M059J (cell line): ENCODE measurements around the gene GATB. TPM values are rescaled to one million over a fixed set of nuclear protein-coding genes. Genes with fewer than 3 reads are reported as not detected.
A peak's percentile ranks its signal among the peaks of the same experiment; 100 is the strongest.
"Not testable (repeated sequence)": the region's sequence is repeated elsewhere in the genome, so short reads cannot be mapped to it uniquely, and the experiment has no call there.

Experiments used
- DNase-seq: peaks from one replicate; pipeline ENCODE4 v3.0.0-alpha.2; 2012; ENCODE audit warnings: low read depth
- total RNA-seq: library from RNA; depleted of rRNA; stranded (reverse); fragments of >200 nt; shearing (Covaris generic); gene quantifications from 2 replicates; pipeline ENCODE4 v1.2.3, GENCODE V29; 2014

The GATB gene
- total RNA-seq, 1 experiment from 2014 or later = 31.7 TPM

DNA sequence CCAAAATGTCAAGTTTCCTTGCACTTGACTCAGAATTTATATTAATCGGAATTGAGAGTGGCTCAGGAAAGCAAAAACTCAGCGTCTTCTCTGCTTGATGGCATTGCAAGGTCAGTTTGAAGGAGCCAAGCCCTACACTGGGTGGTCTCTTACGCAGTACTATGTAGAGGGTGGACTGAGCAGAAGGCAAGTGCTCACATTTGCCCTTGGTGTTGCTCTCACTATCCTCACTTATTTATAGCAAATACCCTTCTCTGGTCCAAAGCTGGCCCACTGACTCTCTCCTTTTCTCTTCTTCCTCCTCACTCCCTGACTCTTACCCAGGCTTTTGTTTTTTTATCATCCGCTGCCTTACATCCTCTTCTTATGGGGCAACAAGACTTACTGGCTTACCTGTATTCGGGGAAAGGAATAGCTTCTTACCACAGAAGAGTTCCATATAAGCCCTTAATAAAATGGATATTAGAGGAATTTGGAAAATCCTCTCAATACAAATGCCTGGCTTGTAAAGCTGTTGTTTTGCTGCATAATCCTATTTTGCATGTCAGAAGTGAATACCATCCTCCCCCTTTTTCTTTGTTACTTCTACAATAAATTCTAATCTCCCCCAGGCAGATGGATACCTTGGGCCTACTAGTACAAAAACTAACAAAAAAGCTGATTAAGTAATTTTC, 24.8 kb upstream of the GATB start:
- no peak for DNase-seq

DNA sequence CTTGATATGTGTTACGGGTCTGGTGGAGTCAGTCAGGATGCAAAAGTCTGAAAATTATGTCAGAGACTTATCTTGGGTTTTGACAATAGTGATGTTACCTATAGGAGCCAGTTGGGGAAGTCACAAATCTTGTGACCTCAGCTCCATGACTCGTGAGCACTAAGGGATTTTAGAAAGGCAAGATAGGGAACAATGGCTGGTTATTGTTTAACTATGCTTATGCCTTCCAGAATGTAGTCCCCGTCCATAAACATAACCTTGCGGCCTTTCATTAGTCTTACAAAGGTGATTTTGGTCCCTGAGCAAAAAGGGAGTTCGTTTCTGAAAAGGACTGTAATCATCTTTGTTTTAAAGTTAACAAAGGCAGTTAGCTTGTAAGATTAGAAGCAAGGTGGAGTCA, 23.9 kb upstream of the GATB start:
- no peak for DNase-seq

DNA sequence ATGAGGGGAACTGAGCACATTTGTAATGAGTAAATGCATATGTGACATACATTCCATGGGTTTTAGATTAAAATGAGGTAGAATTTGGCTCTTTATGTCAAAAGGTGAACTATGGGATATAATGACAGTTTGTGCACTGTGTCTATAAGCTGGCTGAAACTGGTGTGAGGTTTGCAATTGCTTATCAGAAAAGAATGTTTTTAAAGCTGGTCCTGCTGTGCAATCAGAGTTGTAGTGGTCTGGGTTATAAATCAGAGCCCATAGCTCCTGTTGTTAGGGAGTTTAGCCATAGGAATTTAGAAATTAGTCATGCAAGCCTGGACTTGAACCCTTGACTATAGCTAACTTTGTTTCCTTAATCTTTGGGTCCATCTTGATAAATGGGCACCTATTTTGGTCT, 23.1 kb upstream of the GATB start:
- DNase-seq = no peak

DNA sequence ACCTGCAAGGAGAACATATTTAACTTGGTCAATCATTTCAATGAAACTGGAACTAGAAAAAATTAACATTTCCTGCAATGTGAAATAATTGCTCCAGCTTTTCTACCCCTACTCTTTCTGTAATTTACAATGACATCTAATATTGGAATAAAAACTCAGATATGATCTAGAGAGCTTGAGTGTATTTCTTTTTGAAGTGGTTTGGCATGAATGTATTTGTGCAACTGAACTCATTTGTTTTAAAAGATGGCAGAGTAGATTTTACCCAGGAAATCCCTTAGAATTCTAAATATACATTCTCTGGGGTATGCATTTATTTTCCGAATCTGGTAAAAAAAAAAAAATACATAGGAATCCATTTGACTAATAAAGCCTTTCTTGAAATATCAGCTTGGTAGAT, 21.5 kb upstream of the GATB start:
- no peak for DNase-seq

DNA sequence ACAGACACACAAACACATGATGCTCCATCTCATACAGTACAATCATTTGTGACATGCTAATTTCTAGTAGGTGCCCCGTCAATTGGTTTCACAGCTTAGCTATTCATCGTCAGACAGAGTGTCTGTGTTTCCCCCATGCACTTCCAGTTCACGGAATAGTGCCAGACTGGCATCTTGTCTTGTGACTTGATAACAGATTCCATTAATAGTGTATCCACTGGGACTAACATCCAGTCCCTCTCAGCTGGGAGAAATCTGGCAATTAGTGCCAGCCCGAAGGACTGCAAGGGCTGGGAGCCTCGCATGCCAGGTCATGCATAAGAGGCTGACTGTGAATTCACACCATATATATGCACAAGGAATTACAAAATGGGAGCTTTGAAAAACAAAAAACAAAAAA, 20.2 kb upstream of the GATB start:
- DNase-seq = no peak

DNA sequence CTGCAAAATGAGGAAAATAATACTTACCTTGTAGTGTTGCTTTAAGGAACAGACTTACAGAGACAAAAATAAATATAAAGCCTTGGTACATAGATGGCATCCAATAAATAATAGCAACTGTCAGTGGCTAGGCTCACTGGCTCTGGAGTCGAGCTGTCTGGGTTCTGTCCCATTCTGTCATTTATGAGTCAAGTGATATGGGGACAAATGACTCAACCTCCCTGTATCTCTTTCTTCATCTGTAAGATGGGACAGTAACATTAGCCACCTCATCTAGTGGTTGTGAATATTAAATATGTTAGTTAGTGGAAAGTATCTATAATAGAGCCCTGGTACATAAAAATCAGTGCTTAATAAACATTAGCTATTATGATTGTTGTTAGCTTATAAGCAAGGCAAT, 16.7 kb upstream of the GATB start:
- DNase-seq = no peak

DNA sequence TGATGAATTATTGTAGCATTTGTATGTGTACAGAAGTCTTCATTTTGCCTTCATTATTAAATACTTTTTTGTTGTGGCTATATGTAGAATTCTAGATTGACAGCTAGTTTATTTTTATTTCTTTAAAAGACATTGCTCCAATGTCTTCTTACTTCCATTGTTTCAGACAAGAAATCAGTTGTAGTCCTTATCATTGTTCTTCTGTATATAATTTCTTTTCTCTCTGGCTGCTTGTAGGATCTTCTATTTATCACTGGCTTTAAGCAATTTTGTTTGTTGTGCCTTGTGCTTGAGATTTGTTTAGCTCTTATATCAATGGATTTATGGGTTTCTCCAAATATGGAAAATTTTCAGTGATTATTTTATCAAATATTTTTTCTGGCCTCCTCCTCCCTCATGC, 13.5 kb upstream of the GATB start:
- DNase-seq = no peak

DNA sequence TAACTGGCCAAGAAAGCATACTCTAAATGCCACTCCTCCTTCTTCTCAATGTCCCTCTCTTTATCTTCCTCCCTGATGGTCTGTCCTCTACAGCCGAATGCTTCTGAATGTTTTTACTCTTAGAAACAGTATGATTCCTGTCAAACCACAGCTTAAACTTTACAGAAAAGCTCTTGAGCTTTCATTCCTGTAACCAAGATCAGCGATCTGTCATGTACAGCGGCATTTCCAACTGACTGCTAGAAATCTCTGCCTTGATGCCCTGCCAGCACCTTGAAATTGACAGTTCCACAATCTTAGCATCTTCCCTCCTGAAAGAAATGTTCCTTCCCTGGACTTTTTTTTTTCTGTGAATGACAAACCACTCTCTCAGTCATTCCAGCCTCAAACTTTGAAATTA, 11.5 kb upstream of the GATB start:
- no peak for DNase-seq

DNA sequence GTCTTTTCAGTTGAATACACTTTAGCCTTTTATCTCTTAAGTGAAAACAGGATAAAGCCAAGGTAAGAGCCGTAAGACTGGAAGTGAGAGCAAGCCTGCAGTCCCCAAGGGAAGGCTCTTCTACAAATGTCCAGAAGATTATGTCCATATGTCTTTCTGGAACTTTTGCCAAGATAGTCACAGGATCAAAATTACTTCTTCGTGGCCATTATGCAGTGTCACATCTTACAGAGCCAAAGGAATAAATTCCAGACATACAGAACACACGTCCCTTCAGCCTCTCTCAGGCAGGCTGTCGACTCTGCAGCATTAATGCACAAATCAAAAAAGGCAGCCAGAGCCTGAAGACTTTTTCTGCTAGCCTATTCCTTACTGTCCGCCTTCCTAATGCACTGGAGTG, 10.9 kb upstream of the GATB start:
- no peak for DNase-seq

DNA sequence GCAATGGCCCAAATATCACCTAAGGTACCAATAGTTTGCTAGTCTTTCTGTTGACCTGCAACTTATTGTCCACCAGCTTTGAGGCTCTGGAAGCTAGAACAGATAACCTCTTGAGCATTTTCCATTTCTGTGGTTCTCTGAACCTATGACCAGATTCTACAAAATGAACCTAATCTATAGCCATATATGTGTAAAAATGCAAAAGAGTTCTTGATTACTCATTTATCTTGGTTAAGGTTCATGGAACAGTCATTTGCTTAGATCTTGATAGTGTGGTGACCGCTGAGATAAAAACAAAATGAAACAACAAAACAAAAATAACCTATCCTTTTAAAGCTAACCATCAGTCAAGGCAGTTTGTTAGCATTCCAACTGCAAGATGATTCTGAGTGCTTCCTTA, 9.3 kb upstream of the GATB start:
- DNase-seq = no peak

DNA sequence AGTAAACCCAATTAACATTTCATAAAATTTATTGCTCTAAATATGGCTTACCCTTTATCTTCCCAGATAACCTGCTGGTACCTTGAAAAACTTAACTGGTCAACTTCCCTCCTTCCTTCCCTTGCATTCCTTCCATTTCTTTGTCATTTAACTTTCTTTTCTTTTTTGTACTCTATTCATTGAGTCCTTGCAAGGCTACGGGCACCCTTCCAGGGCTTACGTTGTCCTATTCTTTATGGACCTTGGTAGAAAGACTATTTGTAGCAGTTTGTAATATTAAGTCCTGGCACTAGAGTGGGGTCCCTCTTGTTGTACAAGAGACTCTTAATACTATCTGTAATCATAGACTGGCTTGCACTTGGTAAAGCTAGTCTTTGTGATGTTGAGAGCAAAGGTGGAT, 8.0 kb upstream of the GATB start:
- no peak for DNase-seq

DNA sequence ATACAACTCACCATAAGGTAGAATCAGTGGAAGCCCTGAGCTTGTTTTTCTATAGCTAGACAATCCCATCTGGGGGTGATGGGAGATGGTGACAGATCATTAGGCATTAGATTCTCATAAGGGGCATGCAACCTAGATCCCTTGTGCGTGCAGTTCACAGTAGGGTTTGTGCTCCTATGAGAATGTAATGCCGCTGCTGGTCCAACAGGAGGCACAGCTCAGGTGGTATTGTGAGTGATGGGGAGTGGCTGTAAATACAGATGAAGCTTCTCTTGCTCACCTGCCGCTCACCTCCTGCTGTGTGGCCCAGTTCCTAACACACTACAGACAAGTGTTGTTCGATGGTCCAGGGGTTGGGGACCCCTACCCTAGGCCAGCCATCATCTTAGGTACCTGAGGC, 5.9 kb upstream of the GATB start:
- no peak for DNase-seq

DNA sequence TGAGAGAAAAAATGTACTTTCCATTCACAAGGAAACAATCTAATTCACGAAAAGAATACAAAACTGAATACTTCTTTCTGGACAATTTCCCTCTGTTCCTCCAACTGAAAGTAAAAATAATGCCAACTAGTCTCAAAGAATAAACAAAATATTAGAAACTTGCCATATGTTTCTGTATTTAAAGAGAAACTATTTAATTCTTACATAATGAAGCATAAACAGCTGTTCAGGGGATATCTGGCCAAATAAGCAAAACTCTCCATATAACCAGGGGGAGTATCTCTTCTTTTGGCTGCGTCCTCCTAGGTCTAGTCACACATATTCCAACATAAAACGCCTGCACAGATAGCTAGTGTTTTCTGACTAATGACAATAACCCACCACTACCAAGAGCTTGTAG, 805 bp downstream of the GATB start:
- no peak for DNase-seq

DNA sequence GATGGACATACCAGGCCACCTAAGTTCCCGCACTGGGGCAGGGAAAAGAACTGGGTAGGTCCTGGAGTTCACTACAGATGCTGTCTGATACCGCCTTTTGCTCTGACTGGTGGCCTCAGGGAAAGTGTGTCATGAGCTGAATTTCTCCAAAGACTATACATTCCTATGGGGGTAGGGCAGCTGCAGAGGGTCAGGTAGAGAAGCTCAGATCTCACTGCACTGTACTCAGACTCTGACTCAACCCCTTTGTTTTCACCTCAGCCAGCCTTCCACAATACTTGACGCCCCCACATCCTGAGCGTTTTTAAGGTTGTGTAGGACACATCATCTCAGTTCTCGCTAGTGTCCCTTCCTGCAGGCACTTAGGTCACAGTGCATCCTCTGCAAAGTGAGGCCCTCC, 7.8 kb downstream of the GATB start:
- DNase-seq = peak; percentile 61

DNA sequence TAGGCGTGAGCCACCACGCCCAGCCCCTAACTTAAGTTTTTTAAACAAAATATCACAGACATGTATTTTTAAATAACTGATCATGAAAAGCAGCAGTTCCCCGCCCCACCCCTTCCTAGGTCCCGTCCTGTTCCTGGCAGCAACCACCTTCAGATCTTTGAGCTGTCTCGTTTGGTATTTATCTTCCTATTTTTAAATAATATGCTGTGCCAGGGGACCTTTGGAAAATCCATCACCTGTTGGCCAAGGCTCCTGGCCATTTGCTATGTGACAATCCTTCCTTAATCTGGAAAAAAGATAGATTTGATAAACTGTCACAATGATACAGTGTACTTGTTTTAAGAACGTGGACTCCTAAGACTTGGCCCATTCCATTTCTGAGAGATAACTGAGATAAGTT, 10.7 kb downstream of the GATB start:
- no peak for DNase-seq

DNA sequence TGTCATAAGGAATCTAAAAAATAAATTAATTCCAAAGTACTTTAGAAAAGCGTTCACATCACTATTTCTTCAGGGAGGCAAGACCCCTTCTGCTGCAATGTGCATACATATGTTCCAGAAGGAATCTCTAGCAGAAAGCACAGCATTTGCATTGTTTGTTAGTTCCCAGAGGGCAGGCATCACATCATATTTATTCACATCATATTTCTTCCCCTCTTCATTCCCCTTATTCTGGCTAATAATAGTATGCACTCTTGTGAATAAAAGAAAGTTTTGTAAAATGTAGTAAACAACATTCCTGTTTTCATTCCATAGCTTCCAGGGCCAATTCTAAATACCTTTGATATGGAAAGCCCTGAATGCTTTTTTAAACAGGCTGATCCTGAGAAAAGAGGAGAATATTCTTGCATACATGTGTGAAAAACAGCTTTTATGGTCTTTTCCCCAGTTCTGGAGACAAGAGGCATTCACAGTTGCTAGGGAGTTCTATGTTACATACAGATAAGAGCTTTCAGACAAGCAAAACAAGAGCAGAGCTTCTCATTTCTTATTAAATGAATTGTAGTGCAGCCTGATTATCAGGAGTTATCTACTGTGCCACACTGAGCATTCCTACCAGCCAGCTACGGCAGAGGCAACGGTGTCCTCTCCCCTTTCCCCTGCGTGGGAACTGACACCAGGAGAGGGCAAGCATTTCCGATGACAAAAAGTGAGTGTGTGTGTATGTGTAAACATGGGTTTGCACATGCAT, 15.2 kb downstream of the GATB start:
- no peak for DNase-seq

DNA sequence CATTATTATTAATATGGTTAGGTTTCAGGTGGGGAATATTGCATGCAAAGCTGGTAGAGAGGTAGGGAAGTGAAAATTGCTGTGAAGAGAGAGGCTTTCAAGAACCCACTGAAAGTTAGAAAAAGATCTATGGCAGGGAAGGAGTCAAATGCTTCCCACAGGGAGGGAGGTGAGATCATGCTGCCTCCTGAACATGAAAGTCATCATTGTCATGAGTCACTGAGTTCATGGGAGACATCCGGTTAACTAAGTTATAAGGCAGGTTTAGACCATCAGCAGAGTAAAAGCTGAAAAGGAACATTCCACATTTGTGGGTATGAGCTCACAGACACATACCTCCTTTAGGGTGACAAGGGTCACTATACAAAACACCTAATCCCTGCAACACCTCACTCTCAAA, 16.2 kb downstream of the GATB start:
- DNase-seq = peak; percentile 95

DNA sequence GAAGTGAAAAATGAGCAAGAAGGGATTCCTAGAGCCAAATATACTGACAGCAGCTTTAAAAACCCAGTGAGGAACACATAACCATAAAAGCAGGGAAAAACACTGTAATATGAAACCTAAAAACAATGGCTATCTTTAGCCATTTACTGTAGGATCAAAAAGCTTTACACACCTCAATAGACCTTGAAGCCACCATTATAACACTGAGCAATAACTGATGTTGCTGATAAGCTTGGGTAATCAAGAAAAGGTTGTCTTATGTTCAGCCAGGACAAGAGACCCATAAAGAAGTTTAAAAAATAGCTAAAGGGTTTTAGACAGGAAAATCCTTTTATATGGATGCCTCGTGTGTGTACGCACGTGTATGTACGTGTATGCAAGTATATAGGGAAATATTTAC, 16.9 kb downstream of the GATB start:
- peak; percentile 4 for DNase-seq

DNA sequence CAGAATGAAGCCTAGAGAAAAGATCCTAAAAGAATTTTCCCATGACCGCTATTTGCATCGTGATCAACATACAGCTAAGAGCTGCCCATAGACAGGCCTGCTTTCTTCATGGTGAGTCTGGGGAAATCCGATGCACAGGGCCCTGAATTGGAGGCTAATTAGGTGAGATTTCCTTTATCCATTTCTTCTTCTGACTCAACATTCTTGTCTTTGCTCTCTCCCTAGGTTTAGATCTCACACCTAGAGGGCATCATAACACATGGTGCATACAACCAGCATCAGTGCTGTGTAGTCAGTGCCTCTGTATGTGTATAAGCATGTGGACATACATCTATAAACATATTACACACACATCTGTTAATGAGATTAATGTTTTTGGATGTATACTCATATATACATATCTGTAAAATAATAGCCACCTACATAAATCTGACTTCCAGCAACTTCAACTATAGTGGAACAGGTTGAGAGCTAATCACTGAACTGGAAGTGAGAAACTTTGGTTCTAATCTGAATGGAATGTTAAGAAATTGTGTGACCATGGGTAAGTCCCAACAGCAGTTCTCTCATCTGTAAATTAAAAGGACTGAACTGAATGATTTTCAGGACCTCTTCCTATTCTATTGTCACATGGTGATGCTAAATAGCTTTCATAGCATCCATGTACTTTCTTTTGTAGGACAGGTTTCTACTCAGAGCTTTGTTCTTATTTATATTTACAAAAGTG, 17.5 kb downstream of the GATB start:
- DNase-seq = peak; percentile 32

DNA sequence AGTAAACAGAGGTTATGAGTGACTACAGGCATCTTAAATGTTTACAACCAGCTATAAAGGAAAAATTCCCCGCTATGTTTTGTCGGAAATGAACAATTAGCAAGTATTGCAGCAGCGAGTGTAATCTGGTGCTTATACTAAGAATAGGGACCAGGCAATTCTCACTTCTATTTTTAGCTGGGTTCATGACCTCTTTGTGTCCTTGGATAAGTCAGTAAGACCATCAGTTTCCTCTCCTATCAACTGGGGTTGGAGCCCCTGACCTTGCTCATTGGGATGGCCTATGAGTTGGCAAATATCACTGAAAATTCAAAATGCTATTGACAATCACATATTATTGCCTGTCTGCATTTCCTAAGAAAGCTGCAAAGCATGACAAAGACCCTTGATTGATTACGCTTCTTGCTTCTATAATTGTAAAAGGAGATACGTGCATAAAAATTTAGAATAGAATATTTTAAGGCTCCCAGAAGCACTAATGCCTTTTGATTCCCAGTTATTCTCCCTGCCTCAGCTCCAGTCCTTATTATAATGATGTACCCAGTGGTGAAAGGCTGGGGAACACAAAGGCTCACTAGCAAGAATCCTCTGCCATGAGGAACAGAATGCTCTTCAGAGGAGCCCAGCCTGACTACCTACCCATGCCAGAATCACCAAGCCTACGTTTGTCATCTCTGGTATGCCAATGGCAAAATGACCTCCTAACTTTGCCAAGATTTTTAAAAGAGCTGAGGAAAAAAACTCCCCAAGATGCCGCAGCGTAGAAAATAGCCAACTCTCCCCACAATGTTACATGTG, 21.9 kb downstream of the GATB start:
- no peak for DNase-seq

DNA sequence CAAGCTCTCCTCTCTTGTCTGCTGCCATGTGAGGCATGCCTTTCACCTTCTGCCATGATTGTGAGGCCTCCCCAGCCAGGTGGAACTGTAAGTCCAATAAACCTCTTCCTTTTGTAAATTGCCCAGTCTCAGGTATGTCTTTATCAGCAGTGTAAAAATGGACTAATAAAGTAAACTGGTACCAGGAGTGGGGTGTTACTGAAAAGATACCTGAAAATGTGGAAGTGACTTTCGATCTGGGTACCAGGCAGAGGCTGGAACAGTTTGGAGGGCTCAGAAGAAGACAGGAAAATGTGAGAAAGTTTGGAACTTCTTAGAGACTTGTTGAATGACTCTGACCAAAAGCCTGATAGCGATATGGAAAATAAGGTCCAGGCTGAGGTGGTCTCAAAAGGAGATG, 24.0 kb downstream of the GATB start:
- not testable (repeated sequence) for DNase-seq

DNA sequence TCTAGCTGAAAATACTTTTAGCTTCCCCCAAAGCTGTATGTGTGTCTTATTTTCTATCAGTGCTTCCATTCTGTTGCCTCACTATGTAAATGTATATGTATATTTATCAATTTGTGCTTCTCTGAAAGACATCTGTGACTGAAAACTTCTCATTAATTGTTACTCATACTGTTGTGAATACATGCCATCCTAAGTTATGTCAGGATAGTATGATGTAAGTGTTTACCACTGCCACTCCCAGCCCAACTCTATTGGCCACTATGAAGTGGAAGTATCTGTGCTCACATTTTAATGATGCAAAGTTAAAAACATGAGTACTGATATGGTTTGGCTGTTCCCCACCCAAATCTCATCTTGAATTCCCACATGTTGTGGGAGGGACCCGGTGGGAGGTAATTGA, 24.4 kb downstream of the GATB start:
- DNase-seq = no peak
